SK-N-SH (cell line): ENCODE data around the gene GABRR1. TPM values are rescaled to one million over a fixed set of nuclear protein-coding genes. Genes with fewer than 3 reads are reported as not detected.
A peak's percentile ranks its signal among the peaks of the same experiment; 100 is the strongest.

ENCODE experiments used
- CTCF ChIA-PET: fragments of 300-600, 350-600 bp; formaldehyde crosslinking; extraction: SDS; loops from one replicate; lab custom pipeline; 2021; lab: Yijun Ruan, JAX
- POLR2A ChIA-PET: fragments of 350-600 bp; sonication (Branson Sonifier 250); formaldehyde crosslinking; extraction: SDS; loops from one replicate; lab custom pipeline; 2020; ENCODE audit warnings: antibody characterized with exemption, inconsistent platforms; lab: Yijun Ruan, JAX
- DNase-seq: peaks from one replicate; pipeline ENCODE4 v3.0.0; 2012
- H2AFZ ChIP-seq: fragments of 200-600 bp; sonication (generic); 2 replicates; pipeline ENCODE4 v1.8.1; 2016; ENCODE audit warnings: antibody characterized with exemption, mild to moderate bottlenecking, low read depth
- H3F3A ChIP-seq: fragments of 200-600 bp; sonication (generic); replicated peaks from 2 replicates; pipeline ENCODE3; 2016; ENCODE audit warnings: antibody characterized with exemption, mild to moderate bottlenecking; ENCODE audit not compliant: insufficient read depth
- H3K27ac ChIP-seq, 2 experiments: fragments of 200-500 bp in 1 of 2; fragments of 200-600 bp in 1 of 2; sonication (Bioruptor generic) in 1 of 2; sonication (generic), shearing (Covaris generic) in 1 of 2; 2 replicates each; pipeline versions ENCODE4 v1.5.1 to v1.6.1; 2014 to 2016; ENCODE audit warnings: low read depth in 2 of 2, inconsistent platforms in 1 of 2, low read length in 1 of 2, mild to moderate bottlenecking in 1 of 2, mixed read lengths in 1 of 2
- H3K27me3 ChIP-seq: fragments of 200-600 bp; sonication (generic), shearing (Covaris generic); 2 replicates; pipeline ENCODE4 v1.6.1; 2016; ENCODE audit warnings: mixed run types; ENCODE audit not compliant: insufficient read depth
- H3K36me3 ChIP-seq, 2 experiments: fragments of 200-500 bp in 1 of 2; fragments of 200-600 bp in 1 of 2; sonication (Bioruptor generic) in 1 of 2; sonication (generic) in 1 of 2; replicated peaks in 1 of 2; 2 replicates each; pipeline versions ENCODE3 to v1.5.1; 2014 to 2016; ENCODE audit warnings: low read length in 1 of 2, mild to moderate bottlenecking in 1 of 2; ENCODE audit not compliant: insufficient read depth in 2 of 2, control insufficient read depth in 1 of 2
- H3K4me1 ChIP-seq, 2 experiments: fragments of 200-500 bp in 1 of 2; fragments of 200-600 bp in 1 of 2; sonication (Bioruptor generic) in 1 of 2; sonication (generic), shearing (Covaris generic) in 1 of 2; 2 replicates each; pipeline versions ENCODE4 v1.5.1 to v1.6.1; 2014 to 2016; ENCODE audit warnings: low read depth in 1 of 2, low read length in 1 of 2, mixed run types in 1 of 2; ENCODE audit not compliant: insufficient read depth in 2 of 2, control insufficient read depth in 1 of 2
- H3K4me2 ChIP-seq: fragments of 200-600 bp; sonication (generic), shearing (Covaris generic); 2 replicates; pipeline ENCODE4 v1.6.1; 2017; ENCODE audit warnings: mixed run types
- H3K4me3 ChIP-seq, 2 experiments: fragments of 200-500 bp in 1 of 2; fragments of 200-600 bp in 1 of 2; sonication (Bioruptor generic) in 1 of 2; sonication (generic), shearing (Covaris generic) in 1 of 2; 2 replicates each; pipeline versions ENCODE4 v1.5.1 to v1.8.1; 2014 to 2016; ENCODE audit warnings: low read depth in 2 of 2, inconsistent platforms in 1 of 2, low read length in 1 of 2, mild to moderate bottlenecking in 1 of 2, mixed read lengths in 1 of 2, moderate library complexity in 1 of 2
- H3K79me2 ChIP-seq: fragments of 200-600 bp; sonication (generic); 2 replicates; pipeline ENCODE4 v1.8.1; 2017; ENCODE audit warnings: mild to moderate bottlenecking; ENCODE audit not compliant: insufficient read depth
- H3K9ac ChIP-seq: fragments of 200-600 bp; sonication (generic); 2 replicates; pipeline ENCODE4 v1.6.1; 2017; ENCODE audit warnings: mixed run types
- H3K9me2 ChIP-seq: fragments of 200-600 bp; sonication (generic); 2 replicates; pipeline ENCODE4 v1.6.1; 2017; ENCODE audit warnings: mixed run types
- H3K9me3 ChIP-seq: fragments of 200-600 bp; sonication (generic); 2 replicates; pipeline ENCODE4 v1.6.1; 2017; ENCODE audit warnings: mixed run types, mild to moderate bottlenecking, moderate library complexity
- H4K20me1 ChIP-seq: fragments of 200-600 bp; sonication (generic); 2 replicates; pipeline ENCODE4 v1.6.1; 2017; ENCODE audit warnings: mild to moderate bottlenecking, mixed run types; ENCODE audit not compliant: insufficient read depth
- GATA2 ChIP-seq: sonication (generic); formaldehyde crosslinking; IDR thresholded peaks from 2 replicates; pipeline ENCODE4 v1.5.0; 2020; ENCODE audit warnings: mild to moderate bottlenecking, missing genetic modification reagents
- NFIC ChIP-seq: IDR thresholded peaks from 2 replicates; pipeline ENCODE4 v1.4.0; 2012; ENCODE audit warnings: borderline replicate concordance
- RAD21 ChIP-seq: IDR thresholded peaks from 2 replicates; pipeline ENCODE4 v1.6.1; 2012; ENCODE audit warnings: mild to moderate bottlenecking, low read length
- RFX5 ChIP-seq: IDR thresholded peaks from 2 replicates; pipeline ENCODE4 v1.6.1; 2012; ENCODE audit warnings: mild to moderate bottlenecking, improper control_type of control experiment, low read length
- WGBS: methylation state at CpG from one replicate; pipeline ENCODE4 v1.1.6; 2017; ENCODE audit warnings: low lambda C conversion rate; 5-methylcytosine and 5-hydroxymethylcytosine counted together
- polyA plus RNA-seq, 3 experiments: library from polyadenylated mRNA; depleted of rRNA; stranded (reverse); fragments of >200 nt; gene quantifications; 2 replicates each; pipeline ENCODE4 v1.2.3, GENCODE V29; 2012
- TF ChIP-seq, protein P1 (sequence below): IDR thresholded peaks from 2 replicates; pipeline ENCODE4; 2012
- TF ChIP-seq, protein P2 (sequence below): fragments of 150-350 bp; IDR thresholded peaks from 2 replicates; pipeline ENCODE4 v1.6.1; 2016; ENCODE audit warnings: mild to moderate bottlenecking, low read depth, low read length
- TF ChIP-seq, protein P3 (sequence below): fragments of 150-350 bp; IDR thresholded peaks from 2 replicates; pipeline ENCODE4 v1.6.1; 2017; ENCODE audit warnings: antibody characterized with exemption, low read length, low read depth, borderline replicate concordance

Gene GABRR1
- polyA plus RNA-seq, 1 of the 3 experiments (the other 2 are of a cell fraction) = not detected

DNA sequence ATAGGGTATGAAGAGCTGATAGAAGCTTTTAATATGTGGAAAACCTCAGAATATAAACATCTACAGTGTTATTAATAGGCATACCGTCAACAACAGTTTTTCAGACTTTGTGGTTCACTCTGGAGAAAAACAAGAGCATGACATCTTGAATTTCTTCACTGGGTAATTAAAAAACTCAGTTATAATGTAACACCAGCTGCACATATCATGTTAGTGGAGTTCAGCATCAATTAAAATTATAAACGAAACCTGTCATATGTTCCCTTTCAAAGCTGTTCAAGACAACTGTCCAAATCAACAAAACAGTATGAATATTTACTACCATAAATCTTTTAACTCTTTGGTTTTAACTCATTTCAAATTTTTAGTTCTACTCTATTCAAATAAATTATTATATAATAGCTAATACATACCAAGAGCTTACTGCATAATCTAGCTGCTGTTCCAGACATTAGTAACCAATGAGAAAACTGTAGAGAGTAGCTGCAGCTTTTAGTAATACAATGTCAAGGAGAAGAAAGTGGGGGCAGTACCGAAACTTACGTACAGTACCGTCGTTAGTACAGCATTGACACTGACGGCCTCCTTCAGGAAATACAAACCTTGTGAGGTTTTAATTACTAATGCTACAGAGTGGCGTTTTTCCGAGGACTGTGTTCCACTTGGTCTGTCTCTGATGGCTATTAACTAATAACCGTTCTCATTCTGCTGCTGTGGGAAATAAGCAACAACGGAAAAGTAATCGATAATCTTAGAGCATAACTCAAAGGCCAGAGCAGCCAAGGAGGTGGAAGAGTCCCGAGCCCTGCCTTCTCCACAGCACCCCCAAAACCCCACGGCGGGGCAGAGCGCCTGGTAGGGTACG, 71.8 kb downstream of the GABRR1 start:
- Histone ChIP-seq H3K9me2 (no peaks in the 10 kb centered on the region), H3K9ac (peak overlapping the region; percentile 87), H3F3A (peaks cover 13% of the 10 kb centered on the region), H4K20me1 (no peaks in the 10 kb centered on the region), H3K4me3 (peak overlapping the region; percentile 69 to 86), H3K9me3 (no peaks in the 10 kb centered on the region), H3K4me1 (peaks cover 0 to 5% of the 10 kb centered on the region in 2 experiments; a peak in 3 of 4 replicates), H3K27me3 (no peaks in the 10 kb centered on the region), H3K36me3 (peaks cover 0 to 10% of the 10 kb centered on the region in 2 experiments), H3K79me2 (peaks cover 12% of the 10 kb centered on the region), H3K4me2 (peak overlapping the region; percentile 99), H3K27ac (peak overlapping the region; percentile 69 to 79), H2AFZ (peak overlapping the region; percentile 83)
- ChIA-PET POLR2A (interaction anchor here (1.2 to 2.3 kb wide), 3 partner anchors 28 to 65 kb away, joined by 3 to 8 read pairs (median 4); partner anchors contain the start of gene PNRC1), CTCF (interaction anchor here (0.8 to 2.4 kb wide), 9 partner anchors 10 to 227 kb away, joined by 3 to 9 read pairs (median 4); partner anchors contain the start of gene SRSF12)
- DNase-seq = peak; percentile 46
- TF ChIP-seq RFX5 (0 out of 2 replicates have a peak, but pooled peaks have one; percentile 20), RAD21 (no peak)
- WGBS = 15% methylated on average over 12 of the region's 17 CpGs

DNA sequence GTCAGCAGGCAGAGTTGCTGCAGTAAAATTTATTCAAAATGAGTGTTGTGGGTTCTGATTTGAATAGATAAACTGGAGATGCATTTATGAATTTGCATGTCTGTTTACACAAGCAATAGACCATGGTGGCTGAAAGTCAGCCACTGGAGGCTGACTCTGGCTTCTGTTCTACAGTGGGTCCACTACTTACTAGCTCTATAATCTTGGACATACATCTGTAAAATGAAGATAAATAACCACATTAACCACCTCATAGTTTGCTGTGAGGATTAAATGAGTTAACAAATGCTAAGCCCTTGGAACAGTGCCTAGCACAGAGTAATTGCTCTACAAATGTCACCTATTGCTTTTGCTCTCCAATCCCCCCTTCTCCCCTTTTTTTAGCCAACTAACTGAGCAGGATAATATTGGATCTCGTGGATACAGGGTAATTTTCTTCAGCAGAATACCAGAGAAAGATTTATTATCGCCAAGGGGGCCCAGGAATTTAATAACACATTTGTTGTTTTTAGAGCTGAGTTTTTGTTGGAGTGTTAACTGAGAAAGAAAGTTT, 72.7 kb downstream of the GABRR1 start:
- POLR2A ChIA-PET = no interaction called here
- DNase-seq = peak; percentile 45
- no peaks in the 10 kb centered on the region for H3K9me3 ChIP-seq
- no peaks in the 10 kb centered on the region for H3K9me2 ChIP-seq
- no peak for TF ChIP-seq RAD21
- TF ChIP-seq, protein P1, sequence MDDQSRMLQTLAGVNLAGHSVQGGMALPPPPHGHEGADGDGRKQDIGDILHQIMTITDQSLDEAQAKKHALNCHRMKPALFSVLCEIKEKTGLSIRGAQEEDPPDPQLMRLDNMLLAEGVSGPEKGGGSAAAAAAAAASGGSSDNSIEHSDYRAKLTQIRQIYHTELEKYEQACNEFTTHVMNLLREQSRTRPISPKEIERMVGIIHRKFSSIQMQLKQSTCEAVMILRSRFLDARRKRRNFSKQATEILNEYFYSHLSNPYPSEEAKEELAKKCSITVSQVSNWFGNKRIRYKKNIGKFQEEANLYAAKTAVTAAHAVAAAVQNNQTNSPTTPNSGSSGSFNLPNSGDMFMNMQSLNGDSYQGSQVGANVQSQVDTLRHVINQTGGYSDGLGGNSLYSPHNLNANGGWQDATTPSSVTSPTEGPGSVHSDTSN = no peak
- peak; percentile 58 for TF ChIP-seq GATA2 (CRISPR knock-in tag)
- TF ChIP-seq NFIC = no peak
- TF ChIP-seq, protein P2, sequence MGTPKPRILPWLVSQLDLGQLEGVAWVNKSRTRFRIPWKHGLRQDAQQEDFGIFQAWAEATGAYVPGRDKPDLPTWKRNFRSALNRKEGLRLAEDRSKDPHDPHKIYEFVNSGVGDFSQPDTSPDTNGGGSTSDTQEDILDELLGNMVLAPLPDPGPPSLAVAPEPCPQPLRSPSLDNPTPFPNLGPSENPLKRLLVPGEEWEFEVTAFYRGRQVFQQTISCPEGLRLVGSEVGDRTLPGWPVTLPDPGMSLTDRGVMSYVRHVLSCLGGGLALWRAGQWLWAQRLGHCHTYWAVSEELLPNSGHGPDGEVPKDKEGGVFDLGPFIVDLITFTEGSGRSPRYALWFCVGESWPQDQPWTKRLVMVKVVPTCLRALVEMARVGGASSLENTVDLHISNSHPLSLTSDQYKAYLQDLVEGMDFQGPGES = no peak
- TF ChIP-seq, protein P3, sequence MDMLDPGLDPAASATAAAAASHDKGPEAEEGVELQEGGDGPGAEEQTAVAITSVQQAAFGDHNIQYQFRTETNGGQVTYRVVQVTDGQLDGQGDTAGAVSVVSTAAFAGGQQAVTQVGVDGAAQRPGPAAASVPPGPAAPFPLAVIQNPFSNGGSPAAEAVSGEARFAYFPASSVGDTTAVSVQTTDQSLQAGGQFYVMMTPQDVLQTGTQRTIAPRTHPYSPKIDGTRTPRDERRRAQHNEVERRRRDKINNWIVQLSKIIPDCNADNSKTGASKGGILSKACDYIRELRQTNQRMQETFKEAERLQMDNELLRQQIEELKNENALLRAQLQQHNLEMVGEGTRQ = no peak
- CTCF ChIA-PET = interaction anchor here (0.8 to 1.3 kb wide), 5 partner anchors 10 to 98 kb away, joined by 3 to 5 read pairs (median 4); no protein-coding TSS in a partner anchor
- no peak overlapping the region for H2AFZ ChIP-seq
- no peak overlapping the region for H3K27ac ChIP-seq
- no peaks in the 10 kb centered on the region for H3K27me3 ChIP-seq
- no peak overlapping the region; a peak in 1 of 4 replicates for H3K4me3 ChIP-seq
- no peak overlapping the region for H3K4me2 ChIP-seq
- H3K4me1 ChIP-seq = peaks cover 0 to 10% of the 10 kb centered on the region in 2 experiments; a peak in 3 of 4 replicates
- H3K36me3 ChIP-seq = peaks cover 0 to 4% of the 10 kb centered on the region in 2 experiments
- 40% methylated on average over 2 of the region's 2 CpGs for WGBS
- no peaks in the 10 kb centered on the region for H4K20me1 ChIP-seq
- H3F3A ChIP-seq = peaks cover 13% of the 10 kb centered on the region
- H3K79me2 ChIP-seq = peaks cover 12% of the 10 kb centered on the region
- H3K9ac ChIP-seq = no peak overlapping the region
